Right lobe of liver (tissue), 4 donors: ENCODE measurements around the gene NSUN3.

ENCODE experiments used
- CTCF ChIP-seq, 4 donors: fragments of 200-600 bp in 3 of 4; fragments of 450-650 bp in 1 of 4; IDR thresholded peaks; one replicate each; pipeline versions ENCODE4 v1.5.1 to v1.8.0; 2016 to 2022; ENCODE audit warnings: antibody characterized with exemption in 4 of 4, mild to moderate bottlenecking in 2 of 4
- POLR2A ChIP-seq: fragments of 450-650 bp; IDR thresholded peaks from one replicate; pipeline ENCODE4 v1.6.1; 2017; ENCODE audit warnings: antibody characterized with exemption, mild to moderate bottlenecking
- donor health status: DM: no; HTN: no; CAD: no.
- donor health status: DM: no; HTN: no; CAD: no.
- donor health status: DM: no; HTN: yes; CAD: no.

DNA sequence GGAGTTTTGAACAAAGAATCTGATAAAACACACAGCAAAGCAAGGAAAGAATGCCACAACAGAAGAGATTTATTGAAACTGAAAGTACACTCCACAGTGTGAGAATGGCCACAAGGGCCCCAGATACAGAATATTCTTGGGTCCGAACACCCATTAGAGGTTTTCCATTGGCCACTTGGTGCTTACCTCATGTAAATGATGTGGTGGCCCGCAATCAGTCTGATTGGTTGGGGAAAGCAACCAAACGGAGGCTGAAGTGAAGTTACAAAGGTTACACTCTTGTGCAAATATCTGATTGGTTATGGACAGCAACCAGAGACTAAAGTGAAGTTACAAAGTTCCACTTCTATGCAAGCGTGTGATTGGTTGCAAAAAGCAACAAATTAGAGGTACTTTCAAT is 20.4 kb downstream of the NSUN3 start:
- TF ChIP-seq POLR2A: no peak
- no peak for TF ChIP-seq CTCF (IDR thresholded peaks at IDR 0.05)
